Sciatic nerve (tissue), 2 donors: Measurements from ENCODE around the gene VPS13C. TPM values are rescaled to one million over a fixed set of nuclear protein-coding genes. Genes with fewer than 3 reads are reported as not detected.

Source experiments
- ATAC-seq: fragments of 200-7000 bp; cut with Tn5 transposase; one replicate; pipeline ENCODE4 v1.9.1; 2020; ENCODE audit warnings: mild to moderate bottlenecking, moderate library complexity
- DNase-seq: peaks from one replicate; pipeline ENCODE4 v3.0.0-alpha.2; 2020; ENCODE audit warnings: low spot score
- intact Hi-C: fragments of 100-400 bp; cut with DNase I; formaldehyde crosslinking; loops from one replicate; pipeline ENCODE4 v1.14.2; 2022
- total RNA-seq: library from RNA; stranded (reverse); fragmentation: NEBNext Ultra II Directional; extraction: Animal tissue kit (Norgen Biotek cat#: 25700); gene quantifications from one replicate; pipeline ENCODE4 v1.2.1, GENCODE V29; 2021
- donor health status: DM: no; HTN: no; CAD: no.
- donor health status: DM: no; HTN: no; CAD: no.

Gene VPS13C
- total RNA-seq, 1 donor from 2014 or later, result 124 TPM

GRCh38 chr15:61834076-61834697 lies 226.1 kb downstream of the VPS13C start:
- intact Hi-C loops, result loop anchor here (10.0 kb wide), 1 partner anchor 1249 kb away; no protein-coding TSS in a partner anchor
- peak; percentile 90 for ATAC-seq
- DNase-seq, result peak; percentile 91

- intact Hi-C loops, result loop anchor here (10.0 kb wide), 1 partner anchor 1247 kb away; no protein-coding TSS in a partner anchor
- no peak for ATAC-seq
Measured at GRCh38 chr15:61832223-61832622, 228.0 kb downstream of the VPS13C start.

GRCh38 chr15:61831505-61831921 lies 228.7 kb downstream of the VPS13C start:
- ATAC-seq, result no peak
- DNase-seq, result no peak
- intact Hi-C loops, result loop anchor here (10.0 kb wide), 1 partner anchor 1247 kb away; no protein-coding TSS in a partner anchor

More at GRCh38 chr15:61832223-61832622, 228.0 kb downstream of the VPS13C start:
- no peak for DNase-seq

GRCh38 chr15:61830536-61831330 lies 229.5 kb downstream of the VPS13C start:
- no peak for ATAC-seq
- DNase-seq, result no peak
- intact Hi-C loops, result loop anchor here (10.0 kb wide), 1 partner anchor 1246 kb away; no protein-coding TSS in a partner anchor

- intact Hi-C loops, result loop anchor here (5.0 kb wide), 1 partner anchor 562 kb away; no protein-coding TSS in a partner anchor
- no peak for DNase-seq
- no peak for ATAC-seq
Measured at GRCh38 chr15:61829514-61829889, 230.7 kb downstream of the VPS13C start.

GRCh38 chr15:61828860-61829513 lies 231.3 kb downstream of the VPS13C start:
- intact Hi-C loops, result loop anchor here (5.0 kb wide), 1 partner anchor 562 kb away; no protein-coding TSS in a partner anchor
- no peak for ATAC-seq
- DNase-seq, result no peak

GRCh38 chr15:61828008-61828407 lies 232.2 kb downstream of the VPS13C start:
- no peak for ATAC-seq
- DNase-seq, result no peak
- intact Hi-C loops, result loop anchor here (5.0 kb wide), 1 partner anchor 561 kb away; no protein-coding TSS in a partner anchor

- intact Hi-C loops, result loop anchor here (5.0 kb wide), 1 partner anchor 560 kb away; no protein-coding TSS in a partner anchor
- DNase-seq, result no peak
- ATAC-seq, result no peak
Measured at GRCh38 chr15:61827131-61827530, 233.1 kb downstream of the VPS13C start.

- no peak for ATAC-seq
- intact Hi-C loops, result no loop called here
- no peak for DNase-seq
Measured at GRCh38 chr15:61824291-61824690, 236.0 kb downstream of the VPS13C start.

GRCh38 chr15:61822511-61822910 lies 237.7 kb downstream of the VPS13C start:
- no peak for ATAC-seq
- intact Hi-C loops, result no loop called here
- DNase-seq, result no peak

GRCh38 chr15:61820951-61821350 lies 239.3 kb downstream of the VPS13C start:
- ATAC-seq, result no peak
- intact Hi-C loops, result no loop called here
- no peak for DNase-seq

GRCh38 chr15:61820212-61820611 lies 240.0 kb downstream of the VPS13C start:
- ATAC-seq (no peak), DNase-seq (no peak)
- intact Hi-C loops, result no loop called here

- intact Hi-C loops, result no loop called here
- DNase-seq (no peak), ATAC-seq (no peak)
Measured at GRCh38 chr15:61819386-61819785, 240.9 kb downstream of the VPS13C start.

- intact Hi-C loops, result no loop called here
- no peak for DNase-seq
- ATAC-seq, result no peak
Measured at GRCh38 chr15:61818801-61819200, 241.4 kb downstream of the VPS13C start.

- ATAC-seq, result no peak
- intact Hi-C loops, result no loop called here
- DNase-seq, result no peak
Measured at GRCh38 chr15:61816856-61817255, 243.4 kb downstream of the VPS13C start.

- ATAC-seq, result no peak
- intact Hi-C loops, result no loop called here
- DNase-seq, result no peak
Measured at GRCh38 chr15:61815356-61816083, 244.7 kb downstream of the VPS13C start.

- intact Hi-C loops, result no loop called here
- DNase-seq (no peak), ATAC-seq (no peak)
Measured at GRCh38 chr15:61812476-61812875, 247.8 kb downstream of the VPS13C start.

- no peak for ATAC-seq
- no peak for DNase-seq
- intact Hi-C loops, result no loop called here
Measured at GRCh38 chr15:61811952-61812351, 248.3 kb downstream of the VPS13C start.

- DNase-seq, result no peak
- no peak for ATAC-seq
- intact Hi-C loops, result no loop called here
Measured at GRCh38 chr15:61809216-61809615, 251.0 kb downstream of the VPS13C start.
